Lower leg skin (tissue), 3 donors: ENCODE data around the gene CTSE.

Source experiments
- CTCF ChIP-seq, 3 donors: fragments of 450-650 bp; IDR thresholded peaks; one replicate each; pipeline ENCODE4 v1.5.1; 2016; ENCODE audit warnings: antibody characterized with exemption in 3 of 3, mild to moderate bottlenecking in 3 of 3, moderate library complexity in 2 of 3
- POLR2A ChIP-seq, 2 donors: fragments of 450-650 bp; IDR thresholded peaks; one replicate each; pipeline ENCODE4 v1.6.1; 2016 to 2017; ENCODE audit warnings: antibody characterized with exemption in 2 of 2, mild to moderate bottlenecking in 1 of 2, moderate library complexity in 1 of 2

- TF ChIP-seq CTCF (IDR thresholded peaks at IDR 0.05) (no peak), POLR2A (IDR thresholded peaks at IDR 0.05) (no peak)
Observed at GRCh38 chr1:205991237-205991636, 32.5 kb downstream of the CTSE start.
